GM12875 (cell line): Measurements from ENCODE around the gene AMDHD2.

Source experiments
- H3K4me3 ChIP-seq: one replicate; pipeline ENCODE4 v1.5.1; 2011; ENCODE audit warnings: low read depth, low read length, control low read depth
- TF ChIP-seq, protein P1 (sequence below): IDR thresholded peaks from 2 replicates; pipeline ENCODE4 v1.5.1; 2011; ENCODE audit warnings: low read depth, mild to moderate bottlenecking, control low read depth, inconsistent platforms, low read length, moderate library complexity, borderline replicate concordance; ENCODE audit not compliant: insufficient read depth

The AMDHD2 gene

DNA sequence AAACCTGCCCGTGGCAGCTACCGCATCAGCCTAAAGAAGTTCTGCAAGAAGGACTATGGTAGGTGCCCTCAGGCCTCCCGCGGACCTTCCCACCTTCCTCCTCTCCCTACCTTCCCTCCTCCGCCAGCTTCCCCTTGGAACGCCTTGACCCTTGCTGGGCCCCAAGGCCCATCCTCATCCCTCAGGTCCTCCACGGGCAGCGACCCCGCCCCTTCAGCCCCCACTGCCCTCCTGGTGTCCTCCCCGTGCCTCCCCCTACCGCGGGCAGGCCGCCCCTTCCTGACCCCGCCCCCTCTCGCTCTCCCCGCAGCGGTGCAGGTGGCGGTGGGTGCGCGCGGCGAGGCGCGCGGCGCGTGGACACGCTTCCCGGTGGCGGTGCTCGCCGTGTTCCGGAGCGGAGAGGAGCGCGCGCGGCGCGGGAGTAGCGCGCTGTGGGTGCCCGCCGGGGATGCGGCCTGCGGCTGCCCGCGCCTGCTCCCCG, 46.7 kb upstream of the AMDHD2 start:
- TF ChIP-seq, protein P1, sequence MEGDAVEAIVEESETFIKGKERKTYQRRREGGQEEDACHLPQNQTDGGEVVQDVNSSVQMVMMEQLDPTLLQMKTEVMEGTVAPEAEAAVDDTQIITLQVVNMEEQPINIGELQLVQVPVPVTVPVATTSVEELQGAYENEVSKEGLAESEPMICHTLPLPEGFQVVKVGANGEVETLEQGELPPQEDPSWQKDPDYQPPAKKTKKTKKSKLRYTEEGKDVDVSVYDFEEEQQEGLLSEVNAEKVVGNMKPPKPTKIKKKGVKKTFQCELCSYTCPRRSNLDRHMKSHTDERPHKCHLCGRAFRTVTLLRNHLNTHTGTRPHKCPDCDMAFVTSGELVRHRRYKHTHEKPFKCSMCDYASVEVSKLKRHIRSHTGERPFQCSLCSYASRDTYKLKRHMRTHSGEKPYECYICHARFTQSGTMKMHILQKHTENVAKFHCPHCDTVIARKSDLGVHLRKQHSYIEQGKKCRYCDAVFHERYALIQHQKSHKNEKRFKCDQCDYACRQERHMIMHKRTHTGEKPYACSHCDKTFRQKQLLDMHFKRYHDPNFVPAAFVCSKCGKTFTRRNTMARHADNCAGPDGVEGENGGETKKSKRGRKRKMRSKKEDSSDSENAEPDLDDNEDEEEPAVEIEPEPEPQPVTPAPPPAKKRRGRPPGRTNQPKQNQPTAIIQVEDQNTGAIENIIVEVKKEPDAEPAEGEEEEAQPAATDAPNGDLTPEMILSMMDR, result no peak
- peak overlapping the region; percentile 16 for H3K4me3 ChIP-seq

DNA sequence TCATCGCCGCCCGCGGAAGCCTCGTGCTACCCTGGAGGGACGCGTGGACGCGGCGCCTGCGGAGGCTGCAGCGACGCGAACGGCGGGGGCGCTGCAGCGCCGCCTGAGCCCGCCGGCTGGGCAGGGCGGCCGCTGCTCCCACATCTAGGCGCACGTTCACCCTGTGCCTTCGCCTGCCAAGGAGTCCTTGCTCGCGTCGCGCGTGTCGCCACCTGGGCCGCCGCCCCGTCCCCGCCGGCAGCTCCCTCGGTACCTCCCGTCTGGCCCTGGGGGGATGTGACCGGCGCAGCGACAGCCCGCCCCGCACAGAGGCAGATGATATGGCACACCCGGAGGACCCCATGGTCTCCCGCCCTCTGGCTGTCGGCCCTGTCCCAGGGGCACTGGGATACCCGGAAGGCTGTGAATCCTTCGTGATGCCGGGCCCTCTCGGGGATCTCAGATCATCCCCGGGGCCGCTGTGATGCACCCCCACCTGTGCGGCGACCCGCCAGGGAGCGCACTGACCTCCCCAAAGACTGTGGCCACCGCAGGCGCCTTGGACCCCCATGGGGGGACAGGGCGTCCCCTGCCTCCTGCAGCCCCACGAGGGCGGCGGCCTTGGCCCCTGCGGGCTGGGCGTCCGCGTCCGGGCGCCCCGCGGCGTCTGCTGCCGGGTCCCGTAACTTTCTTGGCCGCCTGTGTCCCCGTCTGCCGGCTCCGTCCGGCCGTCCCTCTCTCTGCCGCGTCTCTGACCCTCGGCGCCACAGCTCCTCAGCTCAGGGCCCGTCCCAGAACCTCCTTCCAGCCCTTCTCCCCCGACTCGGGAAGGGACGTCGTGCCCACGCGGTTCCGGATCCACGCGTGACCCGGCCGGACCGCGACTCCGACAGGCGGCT, 45.9 kb upstream of the AMDHD2 start:
- peak overlapping the region; percentile 87 for H3K4me3 ChIP-seq
- TF ChIP-seq, protein P1, result peak; percentile 69

DNA sequence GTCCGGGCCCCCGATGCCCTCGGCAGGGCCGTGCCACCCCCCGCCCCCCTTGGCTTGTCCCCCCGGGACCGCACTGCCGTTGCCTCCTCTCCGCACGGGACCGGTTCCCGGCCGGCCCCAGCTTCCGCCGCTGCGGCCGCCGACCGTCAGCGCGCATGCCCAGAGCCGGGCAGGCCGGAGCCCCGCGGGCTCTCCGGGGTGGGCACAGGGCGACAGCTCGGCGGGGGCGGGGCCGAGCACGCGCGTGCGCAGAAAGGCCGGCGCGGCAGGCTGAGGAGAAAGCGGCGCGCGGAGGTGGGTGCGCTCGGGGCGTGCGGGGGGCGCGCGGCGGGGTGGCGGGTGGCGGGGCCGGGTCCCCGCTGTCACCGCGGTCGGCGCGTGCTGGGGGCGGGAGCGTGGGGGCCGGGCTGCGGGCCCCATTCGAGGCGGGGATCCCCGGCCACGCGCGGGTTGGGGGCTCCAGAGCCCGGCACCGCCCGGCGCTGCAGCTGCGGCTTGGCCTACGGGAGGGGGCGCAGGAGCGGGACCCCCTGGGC, 45.2 kb upstream of the AMDHD2 start, which contains the start of gene TBC1D24:
TBC1D24 (plus strand) TSS at position 251 of the 536 bp plus-strand sequence. CDS start 21,022 bp downstream, outside the sequence.
- peak within 1 kb of the TSS; percentile 87 for H3K4me3 ChIP-seq
- TF ChIP-seq, protein P1, result no peak

GRCh38 chr16:2475413-2476344, 44.5 kb upstream of the AMDHD2 start:
- TF ChIP-seq, protein P1, result no peak

DNA sequence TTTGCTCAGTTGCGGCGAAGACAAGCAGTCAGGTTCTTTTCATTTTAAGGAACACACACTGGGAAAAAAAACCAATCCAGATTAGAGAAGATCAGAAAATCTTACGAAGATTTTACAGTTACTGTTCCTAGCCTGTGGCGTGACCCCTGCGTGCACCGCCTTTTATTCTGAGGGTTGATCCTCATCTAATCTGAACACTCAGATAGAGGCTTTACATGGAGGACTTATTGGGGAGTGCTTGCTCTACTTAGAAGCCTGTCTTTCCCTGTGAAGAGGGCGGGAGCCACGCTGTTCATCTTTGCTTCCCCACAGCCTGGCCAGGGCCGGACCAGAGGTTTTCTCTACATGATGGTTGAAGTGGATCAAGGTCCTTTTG, 43.8 kb upstream of the AMDHD2 start:
- H3K4me3 ChIP-seq, result no peak overlapping the region
- TF ChIP-seq, protein P1, result no peak

More at GRCh38 chr16:2475413-2476344, 44.5 kb upstream of the AMDHD2 start:
- H3K4me3 ChIP-seq, result peak overlapping the region; percentile 87

- H3K4me3 ChIP-seq, result no peak overlapping the region
- TF ChIP-seq, protein P1, result no peak
Observed at GRCh38 chr16:2476741-2477140, 43.4 kb upstream of the AMDHD2 start.
